ENCODE data around the gene GFOD1.

GRCh38 chr6:13413900-13414555 is 73.4 kb downstream of the GFOD1 start:
- TF ChIP-seq NFE2L2 (conservative IDR thresholded peaks at IDR 0.05; ENCODE audit: low read length) (no peak), EHMT2 (IDR thresholded peaks at IDR 0.05; ENCODE audit: low read depth) (no peak), CTCF (IDR thresholded peaks at IDR 0.05) (no peak), ZSCAN20 (CRISPR knock-in tag; IDR thresholded peaks at IDR 0.05) (no peak), EP300 (IDR thresholded peaks at IDR 0.05) (no peak), POLR2A (IDR thresholded peaks at IDR 0.05; ENCODE audit: low read length) (no peak), MAFK (IDR thresholded peaks at IDR 0.05; ENCODE audit: partially characterized antibody) (no peak), RNF2 (IDR thresholded peaks at IDR 0.05; ENCODE audit: borderline replicate concordance, low read depth) (no peak)

All from A549 (cell line).